ENCODE measurements around the gene FILIP1L.

Gene FILIP1L

DNA sequence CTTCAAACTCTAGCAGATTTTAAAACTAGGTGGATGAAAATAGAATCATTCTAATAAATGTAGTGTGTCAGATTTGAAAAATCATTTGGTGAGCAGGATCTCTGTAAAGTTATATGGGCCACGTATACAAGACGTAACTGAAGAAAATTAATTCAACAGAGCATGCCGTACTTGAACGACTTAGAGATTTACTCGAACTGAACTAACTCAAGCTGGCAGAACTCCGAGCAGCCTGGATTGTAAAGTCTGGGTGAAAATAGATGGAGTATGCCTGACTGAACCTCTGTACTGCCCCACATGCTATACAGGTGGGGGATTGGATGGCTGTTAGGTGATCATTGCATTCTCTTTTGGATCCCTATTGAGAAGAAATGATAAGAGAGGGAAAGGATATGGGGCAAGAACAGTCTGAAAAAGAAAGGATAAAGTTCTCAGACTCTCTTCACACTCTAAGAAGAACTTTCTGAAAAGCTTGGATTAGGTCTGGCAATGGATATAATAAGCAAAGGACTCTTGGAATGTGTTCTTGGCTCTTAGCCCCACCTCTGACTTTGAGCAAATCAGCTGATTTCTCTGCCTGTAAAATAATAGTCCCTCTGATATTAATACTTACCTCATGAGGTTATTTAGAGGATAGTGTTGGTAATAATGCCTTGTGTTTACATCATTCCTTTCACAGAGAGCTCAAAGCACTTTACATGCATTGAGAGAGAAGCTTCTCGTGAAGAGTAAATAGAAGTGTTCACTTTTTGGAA is 147.5 kb downstream of the FILIP1L start:
- DNase-seq: no peak

DNA sequence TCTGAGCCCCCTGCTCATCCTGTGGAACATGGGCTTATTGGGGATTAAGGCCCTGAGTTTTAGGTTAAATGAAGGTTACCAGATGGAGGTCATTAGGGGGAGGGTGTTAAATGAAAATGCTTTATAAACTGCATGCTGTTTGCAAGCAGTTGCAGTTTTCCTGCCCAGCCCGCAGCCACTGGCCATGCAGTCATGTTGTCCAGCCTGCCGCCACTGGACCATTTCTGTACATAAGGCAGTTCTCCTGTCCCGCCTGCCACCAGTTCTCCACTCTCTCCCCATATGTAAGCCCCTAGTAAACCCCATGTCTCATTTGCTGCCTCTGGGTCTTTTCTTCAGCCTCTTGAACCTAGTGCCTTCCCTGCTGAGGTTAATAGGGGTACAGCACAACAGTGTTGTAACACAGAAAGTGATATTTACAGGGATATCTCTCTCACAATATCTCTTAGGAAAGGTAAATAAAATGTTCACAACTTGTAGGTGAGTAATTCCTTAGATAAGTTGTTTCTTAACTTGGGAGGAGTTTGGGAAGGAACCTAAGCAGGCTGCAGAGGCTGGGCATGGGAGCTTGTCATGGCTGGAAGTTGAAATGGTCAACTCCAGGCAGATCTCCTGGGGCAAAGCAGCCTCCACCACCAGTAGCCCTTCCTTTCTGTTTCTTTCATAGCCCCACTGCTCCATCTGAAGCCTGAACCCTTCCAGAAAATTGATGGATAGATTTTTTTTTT is 148.5 kb downstream of the FILIP1L start:
- DNase-seq: no peak

DNA sequence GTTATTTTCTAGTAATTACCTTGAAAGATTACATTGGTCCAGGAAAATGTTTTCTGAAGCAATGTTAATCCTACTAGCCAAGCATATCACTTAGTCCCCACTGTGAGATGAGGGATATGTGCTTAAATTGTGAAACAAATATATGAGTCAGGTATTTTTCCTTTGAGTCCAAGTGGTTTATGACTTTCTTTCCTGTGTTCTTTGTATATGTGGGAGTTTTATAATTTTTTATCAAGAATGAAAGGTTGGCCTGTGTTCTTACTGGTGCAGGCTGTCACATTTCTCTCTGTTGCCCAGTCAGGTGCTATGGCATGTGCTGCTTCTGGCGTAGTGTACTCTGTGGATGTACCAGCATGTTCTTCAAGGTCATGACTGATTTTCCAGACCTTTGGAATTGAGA is 149.2 kb downstream of the FILIP1L start:
- DNase-seq: no peak

DNA sequence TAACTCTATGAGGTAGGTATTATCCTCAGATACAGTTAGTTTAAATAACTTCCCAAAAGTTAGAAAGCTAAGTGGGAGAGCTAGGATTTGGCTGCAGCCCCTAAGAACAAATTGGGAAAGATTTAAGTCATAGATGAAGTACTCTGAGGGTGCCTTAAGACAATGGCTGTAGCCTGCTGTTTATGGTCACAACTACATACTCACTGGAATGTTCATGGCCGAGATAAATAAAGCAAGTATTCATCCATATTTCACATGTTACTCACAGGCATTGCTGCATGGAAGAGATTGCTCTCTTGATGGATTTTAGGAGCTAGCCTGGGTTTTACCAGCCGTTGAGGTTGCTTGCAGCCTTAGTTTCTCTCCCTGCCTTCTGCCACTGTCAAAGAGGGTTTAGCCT is 151.6 kb downstream of the FILIP1L start:
- no peak for DNase-seq

DNA sequence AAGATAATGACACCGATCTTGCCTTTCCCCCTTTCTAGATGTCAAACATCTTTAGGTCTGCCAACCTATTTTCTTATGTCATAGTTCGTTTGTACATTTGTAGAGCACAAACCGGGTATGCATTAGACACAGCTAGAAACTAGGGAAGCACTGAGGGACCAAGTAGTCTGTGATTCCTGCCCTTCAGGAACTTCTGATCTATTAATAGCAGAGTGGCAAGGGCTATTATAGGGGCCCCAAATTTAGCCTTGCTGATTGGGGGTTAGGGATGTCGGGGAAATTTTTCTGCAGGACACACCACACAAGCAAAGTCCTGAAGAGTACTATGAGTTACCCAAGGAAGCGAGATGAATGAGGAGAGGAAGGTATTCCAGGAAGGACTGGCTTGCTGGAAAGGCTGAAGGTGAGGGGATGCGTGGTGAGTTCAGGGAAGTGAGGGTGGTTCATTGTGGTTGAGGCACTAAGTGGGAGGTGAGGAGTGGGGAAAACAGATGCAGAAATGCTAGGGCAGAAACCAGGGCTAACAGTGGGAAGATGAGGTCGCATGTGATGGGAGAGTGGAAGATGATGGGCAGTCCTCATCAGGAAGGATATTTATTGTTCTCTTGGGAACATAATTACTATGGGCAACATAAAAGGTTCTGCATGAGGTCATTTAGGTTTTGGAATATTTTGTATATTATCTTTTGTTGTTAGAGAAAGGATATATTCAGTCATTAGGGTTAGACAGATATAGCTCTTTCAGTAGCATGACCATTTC is 152.4 kb downstream of the FILIP1L start:
- no peak for DNase-seq

DNA sequence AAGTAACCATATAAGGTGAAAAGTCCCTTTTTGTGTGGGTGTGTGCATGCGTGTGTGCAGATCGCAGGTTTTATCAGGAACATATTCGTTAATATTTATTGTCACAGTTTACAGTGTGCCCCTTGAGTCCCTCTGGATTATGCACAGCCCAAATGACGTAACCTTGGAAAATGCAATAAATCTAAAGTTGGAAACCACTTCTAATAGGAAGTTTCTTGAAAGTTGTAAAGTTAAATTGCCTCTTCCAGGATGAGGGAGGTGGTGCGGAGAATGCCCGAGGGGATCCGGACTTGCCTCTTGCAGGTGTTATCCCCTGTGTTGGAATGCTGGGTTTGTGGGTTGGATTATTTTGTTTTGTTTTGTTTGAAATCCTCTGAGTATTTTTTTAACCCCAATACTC is 153.4 kb downstream of the FILIP1L start:
- DNase-seq: no peak

DNA sequence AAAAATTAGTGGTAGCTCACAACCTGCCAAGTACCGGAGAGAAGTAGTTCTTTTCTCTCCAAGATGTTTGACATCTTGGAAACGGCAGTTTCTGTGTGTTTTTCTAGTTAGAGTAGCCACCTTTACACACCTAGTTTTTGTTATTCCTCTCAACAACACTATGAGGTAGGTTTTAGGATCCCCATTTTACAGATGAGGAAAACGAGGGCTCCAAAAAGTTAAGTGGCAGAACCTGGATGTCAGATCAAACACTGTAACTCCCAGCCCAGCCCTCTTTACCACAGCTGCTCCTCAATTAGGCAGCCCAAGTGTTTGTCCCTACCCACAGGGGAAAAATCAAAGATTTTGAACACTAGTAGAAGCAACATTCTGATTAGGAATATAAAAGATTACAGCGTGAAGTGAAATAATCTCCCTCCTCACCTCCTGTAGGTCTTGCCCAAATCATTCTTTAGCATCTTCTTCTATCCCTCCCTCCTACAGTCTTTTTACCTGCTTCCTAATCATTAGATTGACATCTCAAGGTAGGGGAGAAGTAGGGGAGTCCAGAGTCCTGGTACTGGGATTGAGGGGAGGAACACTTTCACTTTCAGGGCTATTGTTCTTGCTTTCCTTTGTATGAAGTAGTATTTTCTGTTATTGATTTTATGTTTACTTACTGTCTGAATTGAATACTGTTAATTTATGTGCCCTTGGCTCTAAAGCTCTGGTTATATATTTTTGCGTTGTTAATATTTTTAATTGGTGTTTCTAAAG is 154.0 kb downstream of the FILIP1L start:
- DNase-seq: no peak

DNA sequence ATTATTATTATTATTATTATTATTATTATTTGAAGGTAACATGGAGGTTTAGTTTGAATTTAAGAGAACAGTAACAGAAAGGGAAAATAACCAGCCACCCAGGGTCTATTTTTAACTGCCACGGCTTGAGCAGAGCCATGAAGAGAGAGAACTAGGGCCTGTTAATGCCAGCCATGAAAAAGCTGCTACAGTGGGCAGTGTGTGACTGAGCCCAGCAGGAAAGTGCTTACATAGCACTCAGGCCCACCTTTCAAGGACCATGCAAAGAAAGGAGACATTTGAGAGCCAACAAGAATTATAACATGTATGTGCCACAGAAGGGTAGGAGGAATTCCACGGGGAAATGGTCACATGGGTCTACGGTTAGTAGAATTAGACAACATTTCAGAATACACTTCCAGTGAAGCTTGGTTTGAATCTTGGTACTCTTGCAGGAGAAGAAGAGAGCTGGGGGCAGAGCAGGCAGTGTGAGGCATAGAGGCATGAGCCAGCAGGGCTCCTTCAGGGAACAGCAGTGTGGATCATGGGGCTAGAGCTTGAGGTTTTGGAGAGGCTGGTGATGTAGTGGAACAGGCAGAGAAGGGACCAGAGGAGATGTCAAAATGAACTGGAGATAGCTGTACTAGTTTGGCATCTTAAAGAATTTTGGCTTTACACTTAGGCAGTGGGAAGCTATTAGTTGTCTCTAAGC is 155.9 kb downstream of the FILIP1L start:
- no peak for DNase-seq

DNA sequence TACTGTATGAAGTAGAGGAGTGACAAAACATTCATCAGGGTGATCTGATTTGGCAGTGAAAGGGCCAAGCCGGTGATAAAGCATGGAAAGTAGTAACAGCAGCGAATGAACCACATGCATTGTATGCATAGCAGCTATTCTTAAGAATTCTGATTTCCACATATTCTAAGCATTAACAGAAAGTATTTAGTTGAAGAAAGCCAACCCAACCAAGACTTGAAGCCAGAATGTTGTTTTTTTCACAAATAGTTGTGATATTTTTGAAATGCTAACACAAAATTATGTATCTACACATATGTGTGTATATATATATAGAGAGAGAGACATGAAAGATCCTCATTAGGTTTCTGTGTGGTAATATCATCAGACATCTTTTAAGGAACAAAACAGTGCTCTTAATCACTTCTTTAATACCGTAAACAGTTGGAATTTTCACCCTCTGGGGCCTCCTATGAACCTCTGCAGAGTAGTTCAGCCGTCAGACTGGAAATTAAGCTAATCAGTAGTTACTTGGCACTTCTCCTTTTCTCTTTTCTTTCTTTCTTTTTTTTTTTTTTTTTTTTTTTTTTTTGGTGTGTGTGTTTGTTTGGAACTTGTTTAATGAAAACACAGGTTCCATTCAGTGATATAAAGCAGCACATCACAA is 157.0 kb downstream of the FILIP1L start:
- no peak for DNase-seq

DNA sequence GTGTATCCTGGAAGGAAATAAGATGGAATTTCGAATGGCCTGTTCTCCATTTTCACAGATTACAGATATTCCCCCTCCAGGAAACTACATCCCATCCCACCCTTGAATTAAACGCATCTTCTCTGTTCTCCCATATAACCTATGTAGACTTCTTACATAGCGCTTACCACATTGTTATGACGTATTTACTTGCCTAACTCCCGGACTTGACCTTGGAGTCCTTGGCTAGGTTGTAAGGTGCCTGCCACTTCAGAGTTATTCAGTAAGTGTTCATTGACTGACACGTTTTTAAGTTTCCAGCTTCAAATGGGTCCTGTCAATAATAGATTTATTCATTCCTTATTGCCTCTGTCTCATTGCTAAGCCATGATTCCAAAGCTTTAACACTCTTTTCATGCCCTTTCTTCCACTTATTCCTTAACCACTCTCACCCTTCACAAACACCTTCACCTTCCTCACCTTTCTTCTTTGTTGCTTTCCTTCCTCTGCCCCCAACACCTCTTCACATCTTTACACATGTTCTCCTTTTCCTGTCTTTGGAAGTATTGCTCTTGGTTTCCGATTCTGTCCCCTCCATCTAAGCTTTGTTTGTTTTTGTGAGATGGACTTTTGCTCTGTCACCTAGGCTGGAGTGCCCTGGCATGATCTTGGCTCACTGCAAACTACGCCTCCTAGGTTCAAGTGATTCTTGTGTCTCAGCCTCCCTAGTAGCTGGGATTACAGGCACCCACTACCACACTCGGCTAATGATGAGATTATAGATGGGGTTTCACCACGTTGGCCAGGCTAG is 158.3 kb downstream of the FILIP1L start:
- DNase-seq: no peak

DNA sequence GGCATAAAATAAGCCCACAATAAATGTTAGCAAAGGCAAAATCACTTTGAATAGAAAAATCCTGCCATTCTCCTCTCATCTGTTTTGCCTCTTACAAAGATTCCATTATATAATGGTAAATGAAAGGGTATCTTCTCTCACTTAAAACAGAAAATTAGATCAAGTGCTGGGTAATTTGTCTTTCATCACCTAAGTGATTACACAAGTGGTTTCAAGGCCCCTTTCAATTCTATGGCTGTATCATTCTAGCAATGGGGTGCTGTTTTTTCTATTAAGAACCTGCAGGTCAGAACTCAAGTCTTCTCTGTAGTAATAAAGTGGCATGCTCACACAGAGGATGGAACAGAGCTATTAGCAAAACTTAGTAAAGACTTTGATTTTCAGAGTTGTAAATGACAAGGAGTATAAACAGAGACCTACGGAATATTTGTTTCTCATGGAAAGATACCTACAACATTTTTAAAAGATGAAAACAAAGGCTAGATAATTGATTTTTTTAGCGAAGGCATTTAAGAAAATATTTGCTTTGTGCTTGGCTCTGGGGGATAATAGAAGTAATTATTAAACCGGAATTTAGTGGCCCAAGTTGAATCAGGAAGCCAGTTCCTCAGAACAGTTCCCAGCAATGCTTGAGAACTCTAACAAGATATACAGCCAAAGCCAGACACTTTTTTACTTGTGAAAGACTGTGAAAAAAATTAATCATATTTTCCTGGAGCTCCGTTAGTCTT is 159.2 kb downstream of the FILIP1L start:
- DNase-seq: no peak

DNA sequence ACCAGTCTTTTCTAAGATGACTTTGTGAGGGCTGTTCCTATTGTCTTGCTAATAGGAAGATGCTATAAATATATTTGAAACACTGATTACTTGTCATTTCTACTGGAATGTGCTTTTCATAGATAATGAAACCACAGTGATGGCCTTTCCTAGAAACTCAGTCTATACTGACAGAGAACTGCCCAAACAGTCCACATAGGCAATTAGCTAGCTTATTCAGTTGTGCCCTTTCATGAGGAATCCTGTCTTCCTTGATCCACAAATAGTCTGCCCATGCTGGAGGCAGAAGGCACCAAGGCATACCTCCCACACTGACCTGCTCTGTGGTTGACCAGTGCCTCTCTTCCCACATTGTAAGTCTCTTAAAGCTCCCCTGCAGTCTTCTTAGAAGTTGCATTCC is 160.7 kb downstream of the FILIP1L start:
- no peak for DNase-seq

DNA sequence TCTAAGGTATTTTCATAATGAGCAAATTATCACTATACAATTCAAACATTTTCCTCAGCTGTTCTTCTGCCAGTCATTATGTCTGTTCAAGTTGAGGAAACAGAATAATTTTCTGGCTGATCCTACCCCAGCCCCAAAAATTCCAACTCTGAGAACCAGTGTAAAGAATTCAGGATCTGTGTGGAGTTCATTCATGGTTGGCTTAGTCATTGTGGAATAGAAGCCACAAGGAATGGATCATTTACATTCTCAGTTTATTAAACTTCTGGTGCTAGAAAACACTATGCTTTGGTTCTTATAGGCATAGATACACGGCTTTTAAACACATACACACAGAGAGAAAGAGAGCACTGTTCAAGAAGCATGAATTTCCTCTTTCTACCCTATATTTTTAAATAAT is 162.0 kb downstream of the FILIP1L start:
- DNase-seq: no peak

DNA sequence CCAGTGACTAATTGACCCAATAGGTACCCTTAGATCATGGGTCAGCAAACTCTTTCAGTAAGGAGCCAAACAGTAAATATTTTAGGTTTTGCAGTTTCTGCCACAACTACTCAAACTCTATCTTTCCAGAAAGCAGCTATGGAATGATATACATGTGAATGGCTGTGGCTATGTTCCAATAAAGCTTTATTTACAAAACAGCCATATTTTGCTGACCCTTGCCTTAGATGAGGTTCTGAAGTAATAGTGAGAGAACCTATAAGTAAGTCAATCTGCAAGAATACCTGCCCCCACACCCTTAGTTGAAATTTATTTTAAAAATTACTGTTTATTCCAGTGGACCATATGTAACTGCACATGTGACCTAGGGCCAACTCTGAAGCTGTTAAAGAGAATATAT is 162.6 kb downstream of the FILIP1L start:
- DNase-seq: no peak

DNA sequence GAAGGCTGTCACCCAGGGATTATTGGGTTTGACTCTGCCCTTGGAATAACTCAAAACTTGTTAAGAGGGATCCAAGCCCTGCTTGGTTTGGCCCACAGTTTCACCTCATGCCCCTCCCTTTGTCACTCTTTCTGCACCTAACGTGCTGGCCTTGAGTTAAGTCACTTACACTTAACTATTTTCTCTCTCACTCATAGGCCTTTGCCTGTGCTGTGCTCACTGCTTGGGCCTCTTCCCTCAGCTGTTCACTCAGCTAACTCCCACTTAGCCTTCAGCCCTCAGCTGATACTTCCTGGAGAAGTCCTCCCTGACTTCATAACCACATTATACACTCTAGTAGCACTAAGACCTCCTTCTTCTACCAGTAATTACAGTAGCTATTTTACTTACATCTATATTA is 163.4 kb downstream of the FILIP1L start:
- DNase-seq: no peak

DNA sequence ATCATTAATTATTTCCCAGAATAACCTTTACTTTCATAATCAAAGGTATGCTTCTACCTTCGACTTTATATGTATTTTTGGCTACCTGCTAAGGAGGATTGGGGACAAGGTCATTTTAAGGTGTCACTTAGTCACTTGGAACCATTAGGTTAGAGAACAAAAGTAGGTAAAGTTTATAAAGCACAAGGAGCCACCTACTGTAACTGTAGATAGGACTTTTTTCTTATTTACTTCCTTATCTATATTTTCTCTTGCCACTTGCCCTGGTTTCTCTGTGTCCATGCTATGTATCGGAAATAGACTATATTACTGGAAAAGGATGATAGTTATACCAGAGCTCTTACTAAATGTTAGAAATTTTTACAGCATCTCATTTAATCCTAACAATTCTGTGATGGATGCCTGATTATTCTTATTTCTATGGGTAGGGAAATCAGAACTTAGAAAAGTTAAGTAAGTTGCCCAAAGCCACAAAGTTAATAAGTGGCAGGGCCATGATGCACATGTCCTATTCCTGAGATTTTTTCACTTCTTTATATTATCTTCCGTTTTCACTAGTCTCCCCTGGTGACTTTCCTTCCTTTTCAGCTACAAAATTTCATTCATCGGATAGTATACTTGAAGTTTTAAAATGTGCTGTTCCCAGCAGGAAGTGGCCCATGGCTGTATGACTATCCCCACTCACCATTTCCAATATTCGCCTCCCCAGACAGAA is 164.2 kb downstream of the FILIP1L start:
- DNase-seq: no peak

DNA sequence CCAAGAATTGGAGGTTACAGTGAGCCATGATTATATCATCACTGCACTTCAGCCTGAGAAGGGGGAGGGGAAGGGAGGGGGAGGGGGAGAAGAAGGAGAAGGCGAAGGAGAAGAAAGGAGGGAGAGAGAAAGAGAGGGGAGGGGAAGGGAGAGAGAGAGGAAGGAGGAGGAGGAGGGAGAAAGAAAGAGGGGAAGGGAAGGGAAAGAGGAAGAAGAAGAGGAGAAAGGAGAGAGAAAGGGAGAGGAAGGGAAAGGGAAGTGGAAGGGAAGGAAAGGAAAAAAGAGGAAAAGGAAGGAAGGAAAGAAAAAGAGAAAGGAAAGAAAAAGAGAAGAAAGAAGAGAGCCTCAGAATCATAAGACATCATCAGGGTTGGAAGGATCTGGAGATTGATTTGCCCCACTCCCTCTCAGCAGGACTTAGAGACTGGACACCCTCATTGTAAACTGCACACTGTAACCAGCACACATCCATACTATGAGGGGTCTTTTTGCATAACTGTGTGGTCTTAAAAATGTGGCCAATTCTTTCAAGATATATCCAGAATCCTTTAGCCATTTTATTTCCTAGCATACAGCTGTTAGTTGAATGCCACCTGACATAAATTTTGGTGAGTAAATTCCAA is 165.7 kb downstream of the FILIP1L start:
- no peak for DNase-seq

DNA sequence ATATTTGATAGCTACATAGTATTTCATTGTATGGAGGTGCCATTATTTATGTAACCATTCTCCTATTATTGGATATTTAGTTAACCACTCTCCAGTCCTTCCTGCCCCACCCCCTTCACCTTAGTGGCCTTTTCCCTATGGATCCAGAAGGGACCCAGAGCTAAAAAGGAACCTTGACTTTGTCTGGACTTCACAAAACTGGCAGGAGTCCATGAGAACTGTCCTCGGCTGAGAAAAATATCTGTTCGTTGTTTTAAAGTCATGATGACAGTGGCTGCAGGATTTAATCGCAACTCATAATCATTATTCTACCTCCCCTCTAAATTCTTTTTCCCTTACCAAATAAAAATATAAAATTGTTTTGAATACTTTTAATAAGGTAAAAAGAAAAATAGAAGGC is 166.9 kb downstream of the FILIP1L start:
- DNase-seq: no peak

DNA sequence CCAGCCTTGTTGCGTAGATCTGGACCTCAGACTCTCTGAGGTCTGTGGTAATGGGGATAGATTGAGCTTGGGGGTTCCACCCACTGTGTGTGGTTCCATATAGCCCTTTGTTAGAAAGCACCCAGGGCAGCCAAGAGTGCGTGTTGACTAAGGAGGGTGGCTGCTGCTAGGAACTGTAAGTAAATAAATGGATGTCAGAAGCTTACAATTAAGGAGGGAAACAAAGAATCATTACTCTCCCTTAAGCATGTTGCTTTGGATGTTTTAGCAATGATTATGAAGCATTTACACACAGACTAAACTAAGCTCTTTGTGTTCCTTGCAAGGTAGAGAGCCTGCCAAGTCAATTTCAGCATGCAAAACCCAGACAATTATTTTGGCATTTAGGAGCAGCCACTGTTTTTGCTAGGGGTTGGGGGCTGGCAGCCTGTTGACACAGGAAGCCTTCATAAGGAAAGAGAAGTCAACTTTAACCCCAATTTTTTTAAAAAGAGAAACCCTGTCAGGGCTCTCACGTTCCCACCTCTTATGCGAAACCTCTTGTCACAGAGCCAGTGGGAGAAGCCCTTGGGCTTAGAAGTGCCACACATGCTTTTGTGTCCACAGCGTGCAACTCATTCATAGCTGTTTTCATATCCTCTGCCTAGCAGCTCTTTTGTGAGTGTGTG is 168.8 kb downstream of the FILIP1L start:
- DNase-seq: no peak

Measured in activated T-cell treated with anti-CD3 and anti-CD28 coated beads, Interleukin-2, amount 50 U/mL, for 48 hours (primary cell).